SU-DHL-6 (cell line): Measurements from ENCODE around the gene TFEB.

ENCODE experiments used
- CTCF ChIP-seq: fragments of 200-600 bp; sonication (generic); IDR thresholded peaks from one replicate; pipeline ENCODE4 v1.5.1; 2017; ENCODE audit warnings: antibody characterized with exemption, mild to moderate bottlenecking, low read length, moderate library complexity; ENCODE audit not compliant: insufficient read depth, poor library complexity, severe bottlenecking
- EZH2phosphoT487 ChIP-seq: fragments of 200-600 bp; sonication (generic), shearing (Covaris generic); conservative IDR thresholded peaks from 2 replicates; pipeline ENCODE4 v1.6.1; 2018; ENCODE audit warnings: mild to moderate bottlenecking, antibody characterized with exemption, low read length, moderate library complexity, mixed read lengths

GRCh38 chr6:41784581-41785171, 49.3 kb upstream of the TFEB start:
- TF ChIP-seq CTCF (no peak), EZH2phosphoT487 (no peak)
